ENCODE measurements around the gene UBR4. TPM values are rescaled to one million over a fixed set of nuclear protein-coding genes. Genes with fewer than 3 reads are reported as not detected.
A peak's percentile ranks its signal among the peaks of the same experiment; 100 is the strongest.

Gene UBR4
- total RNA-seq, 1 donor from 2014 or later = 56.3 TPM

DNA sequence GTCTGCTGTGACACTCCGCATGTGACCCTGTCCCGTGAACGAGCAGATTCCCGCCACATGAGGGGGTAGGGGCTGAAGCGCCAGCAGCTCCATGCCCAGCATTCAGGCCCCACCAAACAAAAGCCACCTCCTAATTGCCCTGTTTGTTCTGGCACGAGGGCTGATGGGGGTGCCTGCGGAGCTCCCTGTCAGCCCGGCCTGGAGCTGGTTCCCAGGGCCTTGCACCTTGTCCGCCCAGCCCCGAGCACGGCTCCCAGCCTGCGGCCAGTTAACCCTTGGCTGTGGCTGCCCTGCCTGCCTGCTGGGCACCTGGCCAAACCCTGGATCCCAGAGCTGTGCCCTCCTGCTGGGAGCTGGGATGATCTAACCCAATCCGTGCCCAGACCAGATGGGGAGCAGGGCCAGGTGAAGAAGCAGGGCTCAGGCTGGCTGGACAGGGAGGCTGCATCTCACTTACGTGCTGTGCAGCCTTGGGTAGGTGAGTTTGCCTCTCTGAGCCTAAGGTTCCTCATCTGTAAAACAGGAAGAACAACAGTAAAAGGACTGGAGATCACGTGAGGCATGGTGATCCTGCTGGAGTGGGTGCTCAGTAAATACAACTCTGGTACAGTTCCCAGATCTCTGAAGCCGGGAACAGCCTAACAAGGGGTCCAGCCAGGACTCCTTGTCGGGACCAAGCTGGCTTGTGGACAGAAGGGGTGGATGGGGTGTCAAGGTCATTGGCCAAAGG lies 142.7 kb downstream of the UBR4 start:
- ATAC-seq (no peak), DNase-seq (no peak)
- intact Hi-C loops (cut with micrococcal nuclease) = no loop called here

GRCh38 chr1:19066874-19067181 lies 143.2 kb downstream of the UBR4 start:
- intact Hi-C loops (cut with micrococcal nuclease) = no loop called here
- peak; percentile 27 for ATAC-seq
- DNase-seq = no peak

- no peak for ATAC-seq
- intact Hi-C loops (cut with micrococcal nuclease) = no loop called here
- DNase-seq = no peak
Observed at GRCh38 chr1:19066248-19066873, 143.7 kb downstream of the UBR4 start.

- DNase-seq (no peak), ATAC-seq (no peak)
- intact Hi-C loops (cut with micrococcal nuclease) = no loop called here
Observed at GRCh38 chr1:19065526-19066247, 144.4 kb downstream of the UBR4 start.

- no peak for ATAC-seq
- DNase-seq = no peak
- intact Hi-C loops (cut with micrococcal nuclease) = no loop called here
Observed at GRCh38 chr1:19064906-19065450, 145.1 kb downstream of the UBR4 start.

GRCh38 chr1:19063122-19063521 lies 146.9 kb downstream of the UBR4 start:
- ATAC-seq (no peak), DNase-seq (no peak)
- intact Hi-C loops (cut with micrococcal nuclease) = no loop called here

GRCh38 chr1:19062258-19063029 lies 147.6 kb downstream of the UBR4 start:
- ATAC-seq = no peak
- no peak for DNase-seq
- intact Hi-C loops (cut with micrococcal nuclease) = no loop called here

- ATAC-seq = no peak
- DNase-seq = no peak
- intact Hi-C loops (cut with micrococcal nuclease) = no loop called here
Observed at GRCh38 chr1:19061798-19062197, 148.3 kb downstream of the UBR4 start.

DNA sequence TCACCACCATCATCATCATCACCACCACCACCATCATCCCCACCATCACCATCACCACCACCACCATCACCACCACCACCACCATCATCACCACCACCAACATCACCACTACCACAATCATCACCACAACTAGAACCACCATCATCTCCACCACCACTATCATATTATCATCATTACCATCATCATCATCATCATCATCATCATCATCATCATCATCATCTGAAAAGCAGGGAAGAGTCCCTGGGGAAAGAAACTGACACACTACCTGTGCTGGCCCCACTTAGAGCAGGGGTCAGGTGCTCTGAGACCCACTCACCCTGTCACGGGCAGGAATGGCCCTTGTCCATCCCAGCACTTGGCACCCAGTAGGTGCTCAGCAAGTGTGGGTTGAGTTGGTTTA lies 148.7 kb downstream of the UBR4 start:
- DNase-seq = no peak

DNA sequence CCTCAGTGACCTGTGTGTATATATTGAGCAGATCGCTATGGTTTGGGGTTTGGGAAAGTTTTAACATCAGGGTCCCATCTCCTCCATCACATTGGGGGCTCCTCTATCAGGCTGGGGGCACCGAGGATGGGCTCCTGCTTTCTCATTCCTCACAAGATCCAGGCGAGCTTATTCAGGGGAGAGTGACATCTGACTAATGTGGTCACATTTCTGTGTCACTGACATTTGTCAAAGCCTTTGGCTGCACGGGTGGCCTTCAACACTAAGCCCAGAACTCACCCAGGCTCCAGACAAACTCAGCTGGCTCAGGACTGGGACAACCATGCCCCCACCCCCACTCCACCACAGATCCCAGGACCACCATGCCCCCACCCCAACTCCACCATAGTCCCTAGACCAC lies 150.3 kb downstream of the UBR4 start:
- ATAC-seq (no peak), DNase-seq (no peak)
- intact Hi-C loops (cut with micrococcal nuclease) = no loop called here

More for the DNA sequence above, 148.7 kb downstream of the UBR4 start:
- no peak for ATAC-seq
- intact Hi-C loops (cut with micrococcal nuclease) = no loop called here

GRCh38 chr1:19058476-19058797 lies 151.6 kb downstream of the UBR4 start:
- intact Hi-C loops (cut with micrococcal nuclease) = no loop called here
- ATAC-seq (no peak), DNase-seq (no peak)

GRCh38 chr1:19057784-19058475 lies 152.1 kb downstream of the UBR4 start:
- intact Hi-C loops (cut with micrococcal nuclease) = no loop called here
- no peak for DNase-seq
- no peak for ATAC-seq

GRCh38 chr1:19057182-19057779 lies 152.8 kb downstream of the UBR4 start:
- ATAC-seq = no peak
- no peak for DNase-seq
- intact Hi-C loops (cut with micrococcal nuclease) = no loop called here

- intact Hi-C loops (cut with micrococcal nuclease) = no loop called here
- DNase-seq = no peak
- no peak for ATAC-seq
Observed at GRCh38 chr1:19055701-19056100, 154.4 kb downstream of the UBR4 start.

DNA sequence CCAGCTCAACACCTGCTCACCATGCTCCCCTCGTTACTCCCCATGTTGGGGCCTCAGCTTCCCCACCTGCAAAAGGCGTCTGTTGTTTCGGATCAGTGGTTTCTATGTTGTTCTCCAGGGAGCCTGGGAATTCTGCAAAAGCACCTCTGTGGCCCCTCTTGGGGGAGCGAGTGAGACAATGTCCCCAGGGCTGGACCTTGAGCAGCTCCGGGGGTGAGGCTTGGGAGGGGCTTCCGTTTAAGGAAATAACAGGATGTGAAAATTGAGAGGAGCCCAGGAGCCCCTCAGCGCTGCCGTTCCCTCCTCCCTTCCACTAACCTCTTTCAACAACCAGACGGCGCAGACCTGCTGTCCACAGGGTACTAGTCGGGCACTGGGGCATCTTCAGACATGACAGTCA lies 155.1 kb downstream of the UBR4 start:
- ATAC-seq (peak; percentile 38), DNase-seq (no peak)
- intact Hi-C loops (cut with micrococcal nuclease) = no loop called here

- ATAC-seq = no peak
- DNase-seq = no peak
- intact Hi-C loops (cut with micrococcal nuclease) = no loop called here
Observed at GRCh38 chr1:19054216-19054615, 155.8 kb downstream of the UBR4 start.

GRCh38 chr1:19053486-19053885 lies 156.6 kb downstream of the UBR4 start:
- no peak for ATAC-seq
- intact Hi-C loops (cut with micrococcal nuclease) = no loop called here
- no peak for DNase-seq

- intact Hi-C loops (cut with micrococcal nuclease) = no loop called here
- DNase-seq (no peak), ATAC-seq (no peak)
Observed at GRCh38 chr1:19049798-19050197, 160.3 kb downstream of the UBR4 start.
